B cell (primary cell): ENCODE results near the gene BMPR1A. TPM values are rescaled to one million over a fixed set of nuclear protein-coding genes. Genes with fewer than 3 reads are reported as not detected.

Source experiments
- ATAC-seq: fragments of 200-7000 bp; cut with Tn5 transposase; one replicate; pipeline ENCODE4 v1.10.0; 2021; ENCODE audit warnings: low read depth, mild to moderate bottlenecking, moderate number of reproducible peaks, moderate library complexity
- CTCF ChIA-PET: fragments of 350-600 bp; sonication (Branson Sonifier 250); formaldehyde crosslinking; loops from one replicate; lab custom pipeline; 2021; ENCODE audit warnings: antibody characterized with exemption, inconsistent platforms; lab: Charles Lee
- POLR2A ChIA-PET: fragments of 350-600 bp; sonication (Branson Sonifier 250); formaldehyde crosslinking; loops from one replicate; lab custom pipeline; 2021; ENCODE audit warnings: antibody characterized with exemption; lab: Charles Lee
- DNase-seq: peaks from one replicate; pipeline ENCODE4 v3.0.0; 2013
- H2AFZ ChIP-seq: 2 replicates; pipeline ENCODE4 v1.6.1; 2012; ENCODE audit warnings: mild to moderate bottlenecking, low read depth, low read length; ENCODE audit not compliant: insufficient read depth, poor library complexity, severe bottlenecking
- H3K27ac ChIP-seq, 2 donors: 1 replicate in 1 of 2; 2 replicates in 1 of 2; pipeline ENCODE4 v1.5.1; 2012 to 2013; ENCODE audit warnings: low read length in 2 of 2, mild to moderate bottlenecking in 2 of 2, moderate library complexity in 1 of 2
- H3K27me3 ChIP-seq, 4 experiments: fragments of 200-600 bp in 1 of 4; sonication (generic) in 1 of 4; replicated peaks in 1 of 4; 1 replicate in 2 of 4; 2 replicates in 2 of 4; pipeline versions ENCODE4 v1.6.1 to v1.7.0; 2013 to 2016; ENCODE audit warnings: low read length in 3 of 4, mild to moderate bottlenecking in 2 of 4, mixed read lengths in 1 of 4, moderate library complexity in 1 of 4; ENCODE audit not compliant: insufficient read depth in 4 of 4, control insufficient read depth in 3 of 4; ENCODE audit errors: control extremely low read depth in 1 of 4
- H3K36me3 ChIP-seq, 2 experiments: replicated peaks in 1 of 2; 1 replicate in 1 of 2; 2 replicates in 1 of 2; pipeline versions ENCODE4 v1.6.1 to v1.7.1; 2013; ENCODE audit warnings: low read length in 1 of 2; ENCODE audit not compliant: insufficient read depth in 2 of 2, control insufficient read depth in 1 of 2; ENCODE audit errors: control extremely low read depth in 1 of 2, extremely low read depth in 1 of 2
- H3K4me1 ChIP-seq, 2 donors: fragments of 200-600 bp in 1 of 2; sonication (generic) in 1 of 2; 1 replicate in 1 of 2; 2 replicates in 1 of 2; pipeline versions ENCODE4 v1.5.1 to v1.6.1; 2013 to 2017; ENCODE audit warnings: low read length in 2 of 2; ENCODE audit not compliant: control insufficient read depth in 2 of 2, insufficient read depth in 2 of 2
- H3K4me2 ChIP-seq: replicated peaks from 2 replicates; pipeline ENCODE3; 2012; ENCODE audit warnings: mild to moderate bottlenecking, low read depth, low read length; ENCODE audit not compliant: poor library complexity, severe bottlenecking
- H3K4me3 ChIP-seq, 5 experiments: fragments of 200-600 bp in 1 of 5; sonication (generic) in 1 of 5; 1 replicate in 3 of 5; 2 replicates in 2 of 5; pipeline versions ENCODE4 v1.5.1 to v1.7.0; 2011 to 2016; ENCODE audit warnings: low read length in 4 of 5, mild to moderate bottlenecking in 4 of 5, low read depth in 2 of 5, control low read depth in 1 of 5, moderate library complexity in 1 of 5; ENCODE audit not compliant: insufficient read depth in 1 of 5; ENCODE audit errors: control extremely low read depth in 1 of 5, extremely low read depth in 1 of 5
- H3K79me2 ChIP-seq: fragments of 200-600 bp; sonication (generic); one replicate; pipeline ENCODE4 v1.6.0; 2016; ENCODE audit warnings: low read length; ENCODE audit not compliant: control insufficient read depth, insufficient read depth
- H3K9ac ChIP-seq: fragments of 200-600 bp; sonication (generic); 2 replicates; pipeline ENCODE4 v1.6.1; 2017; ENCODE audit warnings: mild to moderate bottlenecking, low read length, moderate library complexity
- H3K9me3 ChIP-seq, 3 donors: one replicate each; pipeline versions ENCODE4 v1.6.1 to v1.7.1; 2013; ENCODE audit warnings: low read length in 2 of 3; ENCODE audit not compliant: control insufficient read depth in 2 of 3, insufficient read depth in 1 of 3; ENCODE audit errors: control extremely low read depth in 1 of 3
- H4K20me1 ChIP-seq: 2 replicates; pipeline ENCODE4 v1.6.0; 2012; ENCODE audit warnings: mild to moderate bottlenecking, low read length; ENCODE audit not compliant: insufficient read depth, control insufficient read depth, poor library complexity, severe bottlenecking
- H3K27ac Mint-ChIP-seq: one replicate; pipeline ENCODE4 v1.8.0; 2021; ENCODE audit warnings: mixed read lengths
- H3K27me3 Mint-ChIP-seq: one replicate; pipeline ENCODE4 v1.8.0; 2021; ENCODE audit warnings: mixed read lengths
- H3K4me1 Mint-ChIP-seq: one replicate; pipeline ENCODE4 v1.8.0; 2021; ENCODE audit warnings: mixed read lengths
- H3K4me3 Mint-ChIP-seq: one replicate; pipeline ENCODE4 v1.8.0; 2021; ENCODE audit warnings: mixed read lengths
- H3K9me3 Mint-ChIP-seq: one replicate; pipeline ENCODE4 v1.8.0; 2022; ENCODE audit warnings: mixed read lengths; ENCODE audit not compliant: insufficient read depth
- EZH2 ChIP-seq: IDR thresholded peaks from 2 replicates; pipeline ENCODE4 v1.6.1; 2012; ENCODE audit warnings: borderline replicate concordance, low read depth, mild to moderate bottlenecking, moderate library complexity, low read length; ENCODE audit not compliant: insufficient read depth, poor library complexity, severe bottlenecking
- WGBS: methylation state at CpG from one replicate; pipeline ENCODE4 v1.1.5; 2013; ENCODE audit warnings: missing lambda C conversion rate; ENCODE audit not compliant: insufficient coverage; 5-methylcytosine and 5-hydroxymethylcytosine counted together
- intact Hi-C: fragments of 100-400 bp; cut with micrococcal nuclease; formaldehyde crosslinking; loops from one replicate; pipeline ENCODE4 v1.10.0; 2022
- polyA plus RNA-seq: library from polyadenylated mRNA; depleted of rRNA; stranded (reverse); fragments of >200 nt; gene quantifications from 2 replicates; pipeline ENCODE4 v1.2.3, GENCODE V29; 2012
- total RNA-seq, 2 donors: library from RNA; stranded (reverse); fragments of 120-200 nt in 1 of 2; gene quantifications; 1 replicate in 1 of 2; 2 replicates in 1 of 2; pipeline versions ENCODE4 v1.2.3 to v1.2.4, GENCODE V29; 2013 to 2022
- TF ChIP-seq, protein P1 (sequence below): fragments of 200-600 bp; IDR thresholded peaks from one replicate; pipeline ENCODE4 v1.8.0; 2022; ENCODE audit warnings: antibody characterized with exemption, mild to moderate bottlenecking

BMPR1A gene
- total and polyA plus RNA-seq, 2 donors (not counting 1 experiment from before 2014, with no cell fraction given) = 1.9 to 15.1 TPM

DNA sequence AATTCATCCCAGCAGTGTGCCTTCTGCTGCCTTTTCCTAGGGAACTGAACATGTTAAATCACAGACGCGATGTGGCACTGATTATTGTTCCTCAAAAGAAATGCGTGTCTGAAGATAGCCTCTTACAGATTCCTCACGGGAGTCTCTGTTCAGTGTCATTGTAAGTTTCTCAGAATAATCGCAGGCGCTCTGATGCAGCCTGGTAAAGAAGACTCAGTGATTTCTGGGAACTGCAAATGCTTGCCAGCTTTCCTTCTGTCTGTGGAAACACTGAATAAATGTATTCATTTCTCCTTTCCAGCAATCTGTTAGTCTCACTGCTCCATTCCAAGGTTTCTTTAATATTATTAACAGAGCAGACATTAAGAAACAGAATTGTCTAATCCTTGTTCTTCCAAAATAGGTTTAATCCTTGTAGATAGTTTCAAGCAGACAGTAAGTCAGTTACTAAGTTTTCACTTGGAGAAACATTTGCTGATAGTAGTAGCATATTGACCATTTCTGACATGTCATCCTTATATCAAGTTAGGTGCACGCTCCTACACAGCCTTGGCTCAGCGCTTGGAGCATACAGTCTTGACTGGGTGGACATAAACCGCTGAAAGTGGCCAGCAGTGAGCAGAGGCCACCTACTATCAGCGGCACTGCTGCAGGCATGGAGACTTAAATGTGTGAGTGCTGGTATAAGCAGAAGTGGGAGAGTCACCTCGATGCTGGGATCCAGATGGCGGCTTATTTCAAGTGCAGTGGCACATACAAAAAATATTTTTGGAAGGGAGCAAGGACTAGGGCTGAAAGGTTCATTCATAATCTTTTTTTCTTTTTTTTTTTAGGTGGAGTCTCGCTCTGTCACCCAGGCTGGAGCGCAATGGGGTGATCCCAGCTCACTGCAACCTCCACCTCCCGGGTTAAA lies 173.3 kb downstream of the BMPR1A start:
- WGBS = 97% methylated on average over 9 of the region's 15 CpGs
- no peaks in the 10 kb centered on the region for H3K9me3 Mint-ChIP-seq
- H3K4me2 ChIP-seq = no peak overlapping the region
- no peaks in the 10 kb centered on the region for H3K4me1 ChIP-seq
- no peaks in the 10 kb centered on the region for H3K36me3 ChIP-seq
- no peak overlapping the region for H3K27ac ChIP-seq
- intact Hi-C loops = loop anchor here (10.0 kb wide), 1 partner anchor 575 kb away; the partner anchor contains the start of gene MINPP1
- no peak overlapping the region for H3K4me3 Mint-ChIP-seq
- H3K4me1 Mint-ChIP-seq = no peaks in the 10 kb centered on the region
- no peaks in the 10 kb centered on the region for H3K27me3 Mint-ChIP-seq
- DNase-seq (no peak), ATAC-seq (no peak)
- no peaks in the 10 kb centered on the region for H3K79me2 ChIP-seq
- CTCF ChIA-PET = no interaction called here
- no peaks in the 10 kb centered on the region for H3K9me3 ChIP-seq
- no peak overlapping the region for H3K27ac Mint-ChIP-seq
- no peaks in the 10 kb centered on the region for H3K27me3 ChIP-seq
- H3K4me3 ChIP-seq = no peak overlapping the region
- no peak overlapping the region for H2AFZ ChIP-seq
- POLR2A ChIA-PET = no interaction called here
- no peak overlapping the region for H3K9ac ChIP-seq
- no peak for TF ChIP-seq EZH2
- TF ChIP-seq, protein P1, sequence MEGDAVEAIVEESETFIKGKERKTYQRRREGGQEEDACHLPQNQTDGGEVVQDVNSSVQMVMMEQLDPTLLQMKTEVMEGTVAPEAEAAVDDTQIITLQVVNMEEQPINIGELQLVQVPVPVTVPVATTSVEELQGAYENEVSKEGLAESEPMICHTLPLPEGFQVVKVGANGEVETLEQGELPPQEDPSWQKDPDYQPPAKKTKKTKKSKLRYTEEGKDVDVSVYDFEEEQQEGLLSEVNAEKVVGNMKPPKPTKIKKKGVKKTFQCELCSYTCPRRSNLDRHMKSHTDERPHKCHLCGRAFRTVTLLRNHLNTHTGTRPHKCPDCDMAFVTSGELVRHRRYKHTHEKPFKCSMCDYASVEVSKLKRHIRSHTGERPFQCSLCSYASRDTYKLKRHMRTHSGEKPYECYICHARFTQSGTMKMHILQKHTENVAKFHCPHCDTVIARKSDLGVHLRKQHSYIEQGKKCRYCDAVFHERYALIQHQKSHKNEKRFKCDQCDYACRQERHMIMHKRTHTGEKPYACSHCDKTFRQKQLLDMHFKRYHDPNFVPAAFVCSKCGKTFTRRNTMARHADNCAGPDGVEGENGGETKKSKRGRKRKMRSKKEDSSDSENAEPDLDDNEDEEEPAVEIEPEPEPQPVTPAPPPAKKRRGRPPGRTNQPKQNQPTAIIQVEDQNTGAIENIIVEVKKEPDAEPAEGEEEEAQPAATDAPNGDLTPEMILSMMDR = no peak
- no peaks in the 10 kb centered on the region for H4K20me1 ChIP-seq

DNA sequence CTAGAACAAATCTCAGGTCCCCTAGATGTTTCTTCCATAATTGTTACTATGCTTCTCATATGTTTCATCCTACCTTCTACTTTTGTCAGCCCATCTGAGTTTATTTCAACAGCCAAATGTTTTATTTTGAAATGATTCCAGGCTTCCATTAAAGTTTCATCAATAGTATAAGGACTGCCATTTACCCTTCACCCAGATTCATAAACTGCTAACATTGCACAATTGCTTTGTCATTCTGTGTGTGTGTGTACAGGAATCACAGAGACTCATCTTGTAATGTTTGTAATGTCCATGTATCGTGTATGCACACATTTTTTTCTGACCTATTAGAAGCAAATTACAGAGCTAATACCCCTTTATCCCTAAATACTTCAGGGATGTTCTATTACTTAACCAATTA lies 175.5 kb downstream of the BMPR1A start:
- Histone ChIP-seq H3K4me2 (no peak overlapping the region), H3K9me3 (no peaks in the 10 kb centered on the region), H2AFZ (no peak overlapping the region), H3K79me2 (no peaks in the 10 kb centered on the region), H3K9ac (no peak overlapping the region), H3K4me1 (no peaks in the 10 kb centered on the region), H3K36me3 (no peaks in the 10 kb centered on the region), H3K27me3 (no peaks in the 10 kb centered on the region), H4K20me1 (no peaks in the 10 kb centered on the region), H3K4me3 (no peak overlapping the region), H3K27ac (no peak overlapping the region)
- ATAC-seq (no peak), DNase-seq (no peak)
- Mint-ChIP-seq H3K4me1 (no peaks in the 10 kb centered on the region), H3K27me3 (no peaks in the 10 kb centered on the region), H3K27ac (no peak overlapping the region), H3K9me3 (no peaks in the 10 kb centered on the region), H3K4me3 (no peak overlapping the region)
- intact Hi-C loops = loop anchor here (10.0 kb wide), 1 partner anchor 573 kb away; the partner anchor contains the start of gene MINPP1
- ChIA-PET CTCF (interaction anchor here (0.6 to 1.0 kb wide), 3 partner anchors 9 to 744 kb away, joined by 3 to 4 read pairs (median 4); no protein-coding TSS in a partner anchor), POLR2A (no interaction called here)
- no CpG with 5 or more reads among the region's 1 CpG for WGBS
- TF ChIP-seq, protein P1 = no peak
- no peak for TF ChIP-seq EZH2
